Astrocyte of the spinal cord (primary cell): ENCODE measurements around the gene ATF4.
A peak's percentile ranks its signal among the peaks of the same experiment; 100 is the strongest.
"Not testable (repeated sequence)": the region's sequence is repeated elsewhere in the genome, so short reads cannot be mapped to it uniquely, and the experiment has no call there.

Experiments
- DNase-seq: peaks from one replicate; pipeline ENCODE4 v3.0.0; 2011; ENCODE audit warnings: low read depth, low spot score
- H3K4me3 ChIP-seq: 2 replicates; pipeline ENCODE4 v1.5.1; 2011; ENCODE audit warnings: low read depth, mild to moderate bottlenecking, low read length, moderate library complexity
- CTCF ChIP-seq: IDR thresholded peaks from 2 replicates; pipeline ENCODE4 v1.5.1; 2012; ENCODE audit warnings: low read depth, mild to moderate bottlenecking, low read length, inconsistent platforms
- in situ Hi-C: cut with HindIII; loops from 2 replicates; pipeline ENCODE4 v1.10.0; 2017; ENCODE audit warnings: low sequenced_read_pairs

ATF4 gene

GRCh38 chr22:39501644-39502108 lies 18.7 kb upstream of the ATF4 start:
- no peak for DNase-seq
- TF ChIP-seq CTCF, result no peak
- in situ Hi-C loops, result no loop called here
- peak overlapping the region; percentile 86 for H3K4me3 ChIP-seq

DNA sequence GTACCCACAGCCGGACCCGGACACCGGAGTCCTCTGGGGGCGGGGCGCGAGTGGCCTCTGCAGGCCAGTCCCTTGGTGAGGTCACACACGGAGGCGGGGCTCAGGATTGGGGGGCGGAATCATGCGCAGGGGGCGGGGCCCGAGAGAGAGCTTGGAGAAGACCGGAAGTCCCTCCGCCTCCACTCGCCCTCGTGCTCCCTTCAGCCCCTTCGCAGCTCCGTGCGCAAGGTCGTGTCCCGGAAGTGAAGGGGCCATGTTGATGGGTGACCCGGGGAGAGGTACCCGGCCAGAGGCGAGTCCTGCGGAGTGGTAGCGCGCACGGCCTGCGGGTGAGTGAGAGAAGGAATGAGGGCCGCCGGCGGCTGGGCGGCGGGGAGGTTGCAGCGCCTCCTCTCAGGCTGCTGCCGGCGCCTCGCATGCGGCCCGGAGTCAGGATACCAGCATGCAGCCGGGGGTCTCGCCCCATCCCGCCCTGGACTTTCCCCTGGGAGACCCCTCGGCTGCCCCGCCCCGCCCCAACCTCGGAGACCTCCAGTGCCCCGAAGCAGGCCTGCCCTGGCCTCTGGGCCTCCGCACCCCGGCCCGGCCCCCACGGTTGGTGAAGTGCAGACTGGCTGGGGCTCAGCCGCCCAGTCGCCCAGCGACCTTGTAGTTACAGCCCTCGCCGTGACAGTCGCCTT lies 18.1 kb upstream of the ATF4 start, which contains the start of gene MIEF1:
Gene MIEF1, plus strand, starts transcription at position 182 of the 680 bp plus-strand sequence. CDS start 9,005 bp downstream, outside the sequence.
- peak within 1 kb of the TSS; percentile 86 for H3K4me3 ChIP-seq
- in situ Hi-C loops, result no loop called here
- TF ChIP-seq CTCF, result peak; percentile 8
- peak; percentile 95 for DNase-seq

- in situ Hi-C loops, result no loop called here
- no peak for TF ChIP-seq CTCF
- peak overlapping the region; percentile 86 for H3K4me3 ChIP-seq
- DNase-seq, result no peak
Observed at GRCh38 chr22:39502789-39503409, 17.5 kb upstream of the ATF4 start.

DNA sequence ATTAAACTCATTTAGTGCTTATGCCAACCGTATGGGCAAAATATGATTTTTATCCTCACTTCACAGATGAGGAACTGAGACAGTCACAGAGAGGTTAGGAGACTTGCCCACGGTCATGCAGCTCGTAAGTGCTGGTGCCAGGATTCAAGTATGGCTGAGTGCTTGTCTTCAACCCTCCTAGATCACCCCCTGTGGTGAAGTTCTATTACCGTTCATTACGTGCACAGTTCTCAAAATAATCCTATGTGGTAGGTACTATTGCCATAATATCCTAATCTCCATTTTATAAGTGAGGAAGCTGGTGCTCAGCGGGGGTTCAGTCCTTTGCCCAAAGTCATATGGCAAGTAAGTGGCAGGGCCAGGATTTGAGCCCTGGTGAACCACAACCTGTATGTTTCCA lies 16.7 kb upstream of the ATF4 start:
- DNase-seq, result no peak
- no peak for TF ChIP-seq CTCF
- peak overlapping the region; percentile 86 for H3K4me3 ChIP-seq
- in situ Hi-C loops, result no loop called here

GRCh38 chr22:39504071-39504470 lies 16.3 kb upstream of the ATF4 start:
- in situ Hi-C loops, result no loop called here
- H3K4me3 ChIP-seq, result no peak overlapping the region
- TF ChIP-seq CTCF, result no peak
- DNase-seq, result no peak

DNA sequence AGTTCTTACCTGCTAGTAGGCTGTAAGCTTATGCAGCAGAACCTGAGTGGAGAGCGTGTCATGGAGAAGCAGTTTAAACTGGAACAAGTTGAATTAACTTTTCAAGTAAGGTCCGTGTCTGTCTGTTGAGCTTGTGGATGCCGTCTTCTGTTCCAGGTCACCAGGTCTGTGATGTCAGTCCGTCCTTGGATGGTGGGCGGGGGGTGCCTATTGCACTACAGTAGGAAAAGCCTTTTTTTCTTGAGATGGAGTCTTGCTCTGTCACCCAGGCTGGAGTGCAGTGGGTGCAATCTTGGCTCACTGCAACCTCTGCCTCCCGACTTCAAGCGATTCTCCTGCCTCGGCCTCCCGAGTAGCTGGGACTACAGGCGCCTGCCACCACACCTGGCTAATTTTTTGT lies 13.3 kb upstream of the ATF4 start:
- in situ Hi-C loops, DNase-seq, H3K4me3 ChIP-seq: not testable (repeated sequence)

- TF ChIP-seq CTCF, result no peak
- in situ Hi-C loops, result no loop called here
- no peak overlapping the region for H3K4me3 ChIP-seq
- no peak for DNase-seq
Observed at GRCh38 chr22:39508393-39508792, 12.0 kb upstream of the ATF4 start.
